DND-41 (cell line): ENCODE measurements around the gene CAND2.
A peak's percentile ranks its signal among the peaks of the same experiment; 100 is the strongest.

Experiments
- ATAC-seq: fragments of 200-7000 bp; cut with Tn5 transposase; 3 replicates; pipeline ENCODE4 v1.9.1; 2021; ENCODE audit warnings: low read depth; ENCODE audit not compliant: insufficient read depth
- DNase-seq: peaks from one replicate; pipeline ENCODE4 v3.0.0-alpha.2; 2020
- H2AFZ ChIP-seq: 2 replicates; pipeline ENCODE4 v1.6.0; 2012; ENCODE audit warnings: low read depth, low read length
- H3K27ac ChIP-seq: 2 replicates; pipeline ENCODE4 v1.5.1; 2012; ENCODE audit warnings: low read length, inconsistent platforms
- H3K27me3 ChIP-seq: fragments of 200-600 bp; sonication (generic); 2 replicates; pipeline ENCODE4 v1.6.0; 2012; ENCODE audit warnings: low read length, mild to moderate bottlenecking, inconsistent platforms; ENCODE audit not compliant: insufficient read depth, poor library complexity
- H3K36me3 ChIP-seq: 2 replicates; pipeline ENCODE4 v1.5.1; 2012; ENCODE audit warnings: low read length, inconsistent platforms; ENCODE audit not compliant: insufficient read depth
- H3K4me1 ChIP-seq: 2 replicates; pipeline ENCODE4 v1.5.1; 2012; ENCODE audit warnings: mild to moderate bottlenecking, low read length; ENCODE audit not compliant: insufficient read depth
- H3K4me2 ChIP-seq: 2 replicates; pipeline ENCODE4 v1.6.0; 2012; ENCODE audit warnings: mild to moderate bottlenecking, moderate library complexity, low read length, inconsistent platforms; ENCODE audit not compliant: insufficient read depth
- H3K4me3 ChIP-seq, 2 experiments: fragments of 200-600 bp in 1 of 2; shearing (Covaris generic) in 1 of 2; 2 replicates each; pipeline ENCODE4 v1.5.1; 2012 to 2016; ENCODE audit warnings: inconsistent platforms in 2 of 2, low read length in 2 of 2, mild to moderate bottlenecking in 2 of 2, low read depth in 1 of 2, moderate library complexity in 1 of 2
- H3K79me2 ChIP-seq: 2 replicates; pipeline ENCODE4 v1.6.0; 2012; ENCODE audit warnings: low read length, inconsistent platforms; ENCODE audit not compliant: insufficient read depth
- H3K9ac ChIP-seq: 2 replicates; pipeline ENCODE4 v1.6.0; 2012; ENCODE audit warnings: low read depth, mild to moderate bottlenecking, inconsistent platforms, low read length, moderate library complexity
- H3K9me3 ChIP-seq: 2 replicates; pipeline ENCODE4 v1.5.1; 2012; ENCODE audit warnings: low read length, moderate library complexity, mild to moderate bottlenecking, inconsistent platforms; ENCODE audit not compliant: insufficient read depth, severe bottlenecking
- H4K20me1 ChIP-seq: 2 replicates; pipeline ENCODE4 v1.6.0; 2012; ENCODE audit warnings: low read length; ENCODE audit not compliant: insufficient read depth
- CTCF ChIP-seq: IDR thresholded peaks from 2 replicates; pipeline ENCODE4 v1.5.1; 2012; ENCODE audit warnings: borderline replicate concordance, low read length, moderate library complexity, mild to moderate bottlenecking; ENCODE audit not compliant: poor library complexity, severe bottlenecking; ENCODE audit errors: extremely low read depth
- EZH2 ChIP-seq: IDR thresholded peaks from 3 replicates; pipeline ENCODE4 v1.6.1; 2012; ENCODE audit warnings: borderline replicate concordance, low read depth, mild to moderate bottlenecking, moderate library complexity, low read length, inconsistent platforms; ENCODE audit not compliant: severe bottlenecking

Gene CAND2

GRCh38 chr3:12797892-12798558 is 1.5 kb downstream of the CAND2 start:
- H3K4me2 ChIP-seq, result peak overlapping the region; percentile 90
- no peak for ATAC-seq
- H3K9me3 ChIP-seq, result no peaks in the 10 kb centered on the region
- peaks cover 28% of the 10 kb centered on the region for H3K4me1 ChIP-seq
- H3K9ac ChIP-seq, result no peak overlapping the region
- no peak overlapping the region for H2AFZ ChIP-seq
- H3K79me2 ChIP-seq, result no peaks in the 10 kb centered on the region
- TF ChIP-seq EZH2 (no peak), CTCF (no peak)
- no peaks in the 10 kb centered on the region for H3K36me3 ChIP-seq
- no peak overlapping the region; the same call in 1 of the 2 replicates for H3K27ac ChIP-seq
- DNase-seq, result no peak
- H4K20me1 ChIP-seq, result no peaks in the 10 kb centered on the region; the same call in 1 of the 2 replicates
- peak overlapping the region in 1 of 2 experiments; percentile 65; a peak in 2 of 4 replicates for H3K4me3 ChIP-seq
- H3K27me3 ChIP-seq, result no peaks in the 10 kb centered on the region

GRCh38 chr3:12798559-12799179 is 2.2 kb downstream of the CAND2 start:
- H3K27me3 ChIP-seq, result no peaks in the 10 kb centered on the region
- no peak overlapping the region for H3K4me3 ChIP-seq
- no peaks in the 10 kb centered on the region; the same call in 1 of the 2 replicates for H4K20me1 ChIP-seq
- peak overlapping the region; percentile 42 for H3K4me2 ChIP-seq
- ATAC-seq (no peak), DNase-seq (no peak)
- H3K9ac ChIP-seq, result no peak overlapping the region
- no peak overlapping the region for H2AFZ ChIP-seq
- TF ChIP-seq CTCF (no peak), EZH2 (no peak)
- H3K9me3 ChIP-seq, result no peaks in the 10 kb centered on the region
- H3K27ac ChIP-seq, result no peak overlapping the region; the same call in 1 of the 2 replicates
- H3K4me1 ChIP-seq, result peaks cover 28% of the 10 kb centered on the region
- H3K79me2 ChIP-seq, result no peaks in the 10 kb centered on the region
- H3K36me3 ChIP-seq, result peaks cover 5% of the 10 kb centered on the region

GRCh38 chr3:12799525-12800440 is 3.3 kb downstream of the CAND2 start:
- no peak for DNase-seq
- Histone ChIP-seq H3K9me3 (no peaks in the 10 kb centered on the region), H3K4me3 (no peak overlapping the region), H3K4me2 (no peak overlapping the region), H4K20me1 (no peaks in the 10 kb centered on the region; the same call in 1 of the 2 replicates), H3K27ac (no peak overlapping the region), H3K9ac (no peak overlapping the region), H3K4me1 (peaks cover 28% of the 10 kb centered on the region), H3K79me2 (no peaks in the 10 kb centered on the region), H2AFZ (no peak overlapping the region), H3K27me3 (no peaks in the 10 kb centered on the region), H3K36me3 (peaks cover 8% of the 10 kb centered on the region)
- TF ChIP-seq CTCF (no peak), EZH2 (no peak)
- ATAC-seq, result no peak
